ENCODE results near the gene IL1RL1.

IL1RL1 gene

DNA sequence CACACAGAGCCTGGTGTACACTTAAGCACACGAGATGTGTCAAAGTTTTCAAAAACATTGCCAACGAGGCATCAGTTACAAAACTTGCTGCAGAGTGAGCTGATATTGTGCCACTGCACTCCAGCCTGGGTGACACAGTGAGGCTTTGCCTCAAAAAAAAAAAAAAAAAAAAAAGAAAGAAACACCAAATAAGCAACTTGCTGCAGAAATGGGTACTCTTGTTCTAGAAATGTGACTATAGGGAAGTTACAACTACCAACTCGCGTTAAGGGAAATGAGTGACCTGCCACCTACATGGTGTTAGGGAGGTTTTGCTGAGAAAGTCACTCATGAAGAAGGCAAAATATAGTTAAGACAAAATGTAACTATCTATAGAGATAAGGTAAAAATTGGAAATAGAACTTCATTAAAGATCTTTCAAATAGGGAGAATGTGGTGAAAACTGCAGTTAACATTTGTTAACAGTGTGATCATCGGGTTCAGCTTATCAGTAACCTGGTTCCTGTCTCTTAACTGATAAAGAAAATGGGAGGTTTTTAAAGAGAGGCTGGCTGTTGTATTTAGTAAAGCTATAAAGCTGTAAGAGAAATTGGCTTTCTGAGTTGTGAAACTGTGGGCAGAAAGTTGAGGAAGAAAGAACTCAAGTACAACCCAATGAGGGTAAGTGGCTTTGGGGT is at the start of gene IL1RL1:
TSS of gene IL1RL1 (plus strand) at position 600 of the 677 bp plus-strand sequence. CDS start 26,702 bp downstream, outside the sequence.
- peak; percentile 66 for DNase-seq
- in situ Hi-C loops (cut with MboI; ENCODE audit: low pct_unique_long_range_greater_than_20kb, low sequenced_read_pairs) = no loop called here

DNA sequence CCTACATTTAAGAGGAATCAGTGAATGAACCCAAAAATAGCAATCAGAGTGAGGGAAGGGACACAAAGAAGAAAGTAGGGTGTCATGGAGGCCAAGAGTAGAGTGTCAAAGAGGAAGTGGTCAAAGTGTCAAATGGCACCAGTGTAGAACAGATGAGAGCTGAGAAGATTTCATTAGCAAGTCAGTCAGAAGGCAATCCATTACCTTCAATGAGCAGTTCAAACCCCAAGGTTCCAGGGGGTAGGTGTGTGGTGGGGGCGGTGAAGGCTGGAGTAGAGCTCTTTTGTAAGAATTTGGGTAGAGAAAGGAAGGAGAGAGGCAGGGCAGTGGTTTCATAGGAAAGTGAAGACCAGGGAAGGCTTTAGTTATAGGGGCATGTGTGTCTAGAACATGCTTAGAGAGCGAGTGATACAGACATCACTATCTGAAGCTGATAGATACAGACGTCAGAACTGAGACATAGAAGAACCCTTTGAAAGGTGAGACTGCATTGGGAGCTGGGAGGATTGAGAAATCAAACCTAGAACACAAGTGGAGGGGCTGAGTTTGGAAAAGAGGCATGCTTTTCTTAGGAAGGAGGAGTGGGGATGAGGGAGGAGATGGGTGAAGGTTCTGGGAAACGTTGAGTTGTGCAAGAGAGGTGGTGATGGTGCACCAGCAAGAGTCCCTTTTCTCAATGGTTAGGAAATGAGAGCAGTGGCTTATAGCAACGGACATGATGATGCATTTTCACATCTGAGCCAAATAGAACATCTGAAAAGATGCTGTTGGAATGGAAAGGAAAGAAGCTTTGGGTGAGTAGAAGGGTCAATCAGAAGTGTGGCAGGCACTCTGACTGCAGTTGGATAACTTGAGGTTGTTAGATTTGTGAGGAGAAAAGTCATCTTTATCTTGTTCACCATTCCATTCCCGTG is 48.9 kb upstream of the IL1RL1 start:
- peak; percentile 27 for DNase-seq
- in situ Hi-C loops (cut with MboI; ENCODE audit: low pct_unique_long_range_greater_than_20kb, low sequenced_read_pairs) = no loop called here

DNA sequence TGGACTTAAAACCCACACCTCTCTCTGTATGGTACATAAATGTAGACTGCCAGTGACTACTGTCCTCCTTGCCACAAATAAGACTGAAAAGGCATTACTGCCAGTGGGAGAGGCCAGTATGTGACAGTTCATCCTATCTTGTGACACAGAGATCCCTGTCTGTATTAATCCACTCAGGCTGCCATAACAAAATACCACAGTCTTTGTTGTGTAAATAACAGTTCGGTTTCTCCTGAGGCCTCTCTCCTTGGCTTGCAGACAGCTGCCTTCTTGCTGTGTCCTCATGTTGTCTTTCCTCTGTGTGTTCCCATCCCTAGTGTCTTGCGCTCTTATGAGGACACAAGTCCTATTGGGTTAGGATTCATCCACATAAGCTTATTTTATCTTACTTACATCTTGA is 46.4 kb upstream of the IL1RL1 start:
- DNase-seq = no peak
- in situ Hi-C loops (cut with MboI; ENCODE audit: low pct_unique_long_range_greater_than_20kb, low sequenced_read_pairs) = no loop called here

DNA sequence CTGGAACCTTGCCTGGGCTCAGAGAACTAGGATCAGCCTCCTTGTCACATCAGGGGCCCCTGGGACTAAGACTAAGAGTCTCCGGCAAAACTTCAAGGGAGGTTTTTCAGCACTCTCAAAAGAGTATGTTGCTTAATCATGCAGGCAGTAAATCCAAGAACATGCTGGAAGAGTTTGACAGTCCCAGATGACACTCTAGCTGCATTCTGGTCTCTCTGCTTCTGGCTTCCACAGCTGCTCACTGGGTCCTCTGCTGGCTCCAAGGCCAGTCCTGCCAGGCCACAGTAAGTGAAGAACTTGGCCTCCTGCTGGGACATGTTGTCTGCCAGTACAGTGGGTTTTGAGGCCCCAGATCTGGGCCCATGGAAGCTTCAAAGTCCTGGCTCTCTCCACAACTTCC is 45.2 kb upstream of the IL1RL1 start:
- in situ Hi-C loops (cut with MboI; ENCODE audit: low pct_unique_long_range_greater_than_20kb, low sequenced_read_pairs) = no loop called here
- no peak for DNase-seq

DNA sequence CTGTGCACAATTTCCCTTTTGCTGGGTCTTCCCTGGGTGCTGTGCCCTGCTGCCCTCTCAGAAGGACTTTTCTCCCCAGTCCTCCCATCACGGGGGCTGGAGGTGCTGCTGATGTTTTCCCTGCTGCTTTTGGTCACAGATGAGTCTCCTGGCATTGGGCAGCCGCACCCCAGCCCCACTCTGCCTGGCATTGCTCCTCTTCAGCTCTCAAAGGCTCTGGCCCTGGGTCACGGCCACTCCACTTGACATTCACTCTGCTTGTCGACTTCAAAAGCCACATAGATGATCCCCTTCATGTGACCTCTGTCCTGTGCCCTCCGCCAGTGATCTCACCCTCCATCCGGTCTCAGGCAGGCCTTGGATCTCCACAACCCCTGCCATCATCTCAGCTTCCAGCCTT is 43.6 kb upstream of the IL1RL1 start:
- DNase-seq = no peak
- in situ Hi-C loops (cut with MboI; ENCODE audit: low pct_unique_long_range_greater_than_20kb, low sequenced_read_pairs) = no loop called here

DNA sequence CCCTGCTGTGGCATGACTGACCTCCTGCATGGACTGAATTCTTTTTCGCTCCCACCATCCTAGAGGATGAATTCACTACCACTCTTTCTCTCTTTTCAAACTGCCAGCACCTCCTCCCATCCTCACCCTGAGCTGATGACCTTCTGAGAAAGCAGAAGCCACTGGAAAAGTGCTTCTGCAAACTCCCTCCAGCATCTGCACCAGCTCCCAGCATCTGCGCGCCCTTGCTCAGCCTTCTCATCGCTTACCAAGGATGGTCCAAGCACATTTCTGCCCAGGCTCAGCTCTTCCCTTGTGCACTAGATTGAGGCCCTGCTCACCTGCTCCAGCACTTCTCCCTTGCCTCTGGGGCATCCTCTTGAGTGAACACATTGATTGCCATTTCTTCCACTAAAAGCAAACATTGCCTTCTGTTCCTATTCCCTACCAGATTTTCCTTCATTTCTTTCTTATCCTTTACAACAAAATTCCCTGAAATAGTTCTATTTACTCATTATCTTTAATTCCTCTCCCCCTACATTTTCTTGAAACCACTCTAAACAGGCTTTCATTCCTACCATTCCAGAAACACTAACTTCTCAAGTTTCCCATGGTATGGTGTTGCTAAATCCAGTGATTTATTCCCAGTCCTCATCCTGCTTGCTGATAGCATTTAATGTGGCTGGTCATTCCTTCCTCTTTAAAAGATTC is 42.7 kb upstream of the IL1RL1 start:
- no peak for DNase-seq
- in situ Hi-C loops (cut with MboI; ENCODE audit: low pct_unique_long_range_greater_than_20kb, low sequenced_read_pairs) = no loop called here

DNA sequence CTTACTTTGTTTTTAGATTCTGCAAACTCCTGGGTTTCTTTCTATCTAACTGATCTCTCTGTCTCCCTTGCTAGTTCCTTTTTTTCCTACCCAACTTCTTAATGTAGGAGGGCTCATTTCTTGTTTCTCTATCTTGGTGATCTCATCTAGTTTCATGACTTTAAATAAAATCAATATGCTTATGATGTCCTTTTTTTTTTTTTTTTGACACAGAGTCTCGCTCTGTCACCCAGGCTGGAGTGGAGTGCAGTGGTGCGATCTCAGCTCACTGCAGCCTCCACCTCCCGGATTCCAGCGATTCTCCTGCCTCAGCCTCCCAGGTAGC is 42.2 kb upstream of the IL1RL1 start:
- in situ Hi-C loops (cut with MboI; ENCODE audit: low pct_unique_long_range_greater_than_20kb, low sequenced_read_pairs) = no loop called here
- DNase-seq = no peak

DNA sequence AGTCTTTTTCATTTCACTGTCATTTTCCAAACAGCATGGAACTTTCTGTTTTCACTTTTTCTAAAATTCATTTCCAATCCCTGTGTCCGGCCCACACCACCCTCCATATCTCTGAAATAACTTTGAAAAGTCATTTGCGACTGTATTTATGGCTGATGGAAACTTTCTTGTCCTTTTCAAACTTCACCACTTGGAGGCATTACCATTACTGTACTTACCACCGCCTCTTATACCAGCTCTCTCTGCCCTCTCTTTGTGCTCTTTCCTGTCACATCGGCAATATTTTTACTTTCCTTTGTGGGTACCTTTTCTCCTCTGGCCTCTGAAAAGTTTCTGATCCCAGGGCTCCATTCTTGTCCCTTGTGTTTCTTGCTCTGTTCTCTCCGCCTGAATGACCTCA is 39.5 kb upstream of the IL1RL1 start:
- DNase-seq = no peak
- in situ Hi-C loops (cut with MboI; ENCODE audit: low pct_unique_long_range_greater_than_20kb, low sequenced_read_pairs) = no loop called here

DNA sequence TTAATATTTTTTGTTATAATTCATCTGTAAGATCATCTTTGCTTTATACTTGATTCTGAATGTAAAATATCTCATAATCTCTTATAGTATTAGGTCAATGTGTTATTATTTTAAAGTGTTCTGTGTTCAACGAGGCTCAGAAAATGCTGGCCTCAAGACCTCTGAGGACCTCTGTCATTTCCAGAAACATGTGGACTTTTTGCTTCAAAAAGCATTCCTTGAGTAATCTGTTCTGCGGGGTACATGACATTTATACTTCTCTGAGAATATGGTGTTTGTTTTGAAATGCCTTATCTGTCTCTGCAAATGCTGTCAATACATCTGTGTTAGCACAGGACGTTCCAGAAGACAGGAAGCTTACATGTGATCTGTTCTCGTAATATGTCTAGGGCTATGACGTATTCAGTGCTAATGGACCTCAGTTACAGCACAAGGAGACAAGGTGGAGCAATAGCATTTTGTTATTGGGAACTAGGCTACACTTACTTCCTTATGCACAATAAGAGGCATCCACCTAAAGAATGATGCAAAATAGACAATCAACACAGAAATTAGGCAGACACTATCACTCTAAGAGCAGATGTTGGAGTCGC is 37.6 kb upstream of the IL1RL1 start:
- in situ Hi-C loops (cut with MboI; ENCODE audit: low pct_unique_long_range_greater_than_20kb, low sequenced_read_pairs) = no loop called here
- no peak for DNase-seq

DNA sequence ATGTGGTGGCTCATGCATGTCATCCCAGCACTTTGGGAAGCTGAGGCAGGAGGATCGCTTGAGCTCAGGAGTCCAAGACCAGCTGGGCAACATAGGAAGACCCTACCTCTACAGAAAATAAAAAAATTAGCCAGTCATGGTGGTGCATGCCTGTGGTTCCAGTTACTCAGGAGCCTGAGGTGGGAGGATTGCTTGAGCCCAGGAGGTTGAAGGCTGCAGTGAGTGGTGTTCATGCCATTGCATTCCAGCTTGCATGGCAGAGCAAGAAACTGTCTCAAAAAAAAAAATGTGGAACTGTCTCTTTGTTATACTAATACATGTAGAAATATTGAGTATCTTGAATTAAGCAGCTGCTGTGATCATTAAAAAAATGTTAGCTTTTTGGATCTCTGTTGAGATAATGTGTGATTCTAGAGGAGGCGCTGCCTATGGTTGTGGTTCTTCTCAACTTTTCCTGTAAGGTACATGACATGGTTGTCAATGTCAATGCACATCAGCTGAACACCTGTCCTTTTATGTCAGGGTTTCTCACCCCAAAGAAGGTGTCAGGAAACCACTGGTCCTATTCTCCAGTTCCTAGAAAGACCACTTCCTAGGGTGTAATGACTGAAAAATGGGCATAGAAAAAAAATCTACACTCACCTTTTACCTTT is 34.7 kb upstream of the IL1RL1 start:
- DNase-seq = no peak
- in situ Hi-C loops (cut with MboI; ENCODE audit: low pct_unique_long_range_greater_than_20kb, low sequenced_read_pairs) = no loop called here

DNA sequence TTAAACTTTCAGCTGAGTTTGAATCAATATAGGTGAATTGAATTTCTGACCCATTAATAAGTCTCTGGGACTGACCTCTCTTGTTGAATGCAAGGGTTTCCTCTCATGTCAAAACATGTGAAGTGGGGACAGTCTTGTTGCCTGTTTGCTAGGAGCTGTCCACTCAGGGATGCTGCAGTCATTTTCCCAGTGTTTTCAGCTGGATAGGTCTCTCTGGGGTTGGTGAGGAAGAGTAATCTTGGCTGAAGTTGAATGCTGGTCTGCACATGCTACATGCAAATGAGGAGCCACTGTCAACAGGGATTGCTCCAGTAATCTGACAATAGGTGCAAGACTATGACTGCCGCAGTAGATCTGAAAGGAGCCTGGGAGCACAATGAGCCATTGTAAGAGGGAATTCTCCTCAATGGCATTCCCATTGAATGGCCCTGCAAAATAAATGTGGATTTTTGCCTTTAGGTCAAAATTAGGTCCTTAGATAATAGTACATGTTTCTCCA is 34.1 kb upstream of the IL1RL1 start:
- in situ Hi-C loops (cut with MboI; ENCODE audit: low pct_unique_long_range_greater_than_20kb, low sequenced_read_pairs) = no loop called here
- DNase-seq = no peak

DNA sequence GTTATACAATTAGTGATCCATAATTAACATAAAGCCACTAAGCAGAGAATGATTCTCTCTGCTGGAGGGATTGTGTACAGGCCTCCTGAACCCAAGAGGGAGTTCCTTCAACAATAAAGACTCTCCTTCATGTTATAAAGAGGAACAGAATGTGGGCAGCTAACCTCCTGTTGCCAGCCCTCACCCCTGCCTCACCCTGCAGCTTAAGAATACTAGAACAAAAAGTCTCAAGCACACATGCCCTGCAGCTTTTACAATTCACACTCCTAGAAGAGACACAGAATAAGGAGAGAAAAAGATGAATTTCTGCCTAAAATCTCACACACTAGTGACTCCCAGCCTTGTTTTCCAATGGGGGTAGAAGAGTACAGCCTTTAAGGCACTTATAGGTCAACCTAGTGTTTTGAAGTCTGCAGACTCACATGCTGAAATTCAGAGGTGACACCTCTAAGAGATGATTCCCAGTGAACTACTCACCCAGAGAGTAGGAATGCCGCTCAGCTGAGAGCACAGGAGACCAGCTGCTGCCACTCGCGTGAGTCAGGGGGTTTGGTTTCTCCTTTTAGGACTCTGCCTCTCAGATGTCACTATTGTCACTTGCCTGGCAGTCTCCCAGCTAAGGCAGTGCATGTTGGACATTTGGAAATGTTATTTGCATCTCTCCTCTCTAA is 32.5 kb upstream of the IL1RL1 start:
- in situ Hi-C loops (cut with MboI; ENCODE audit: low pct_unique_long_range_greater_than_20kb, low sequenced_read_pairs) = no loop called here
- peak; percentile 35 for DNase-seq

DNA sequence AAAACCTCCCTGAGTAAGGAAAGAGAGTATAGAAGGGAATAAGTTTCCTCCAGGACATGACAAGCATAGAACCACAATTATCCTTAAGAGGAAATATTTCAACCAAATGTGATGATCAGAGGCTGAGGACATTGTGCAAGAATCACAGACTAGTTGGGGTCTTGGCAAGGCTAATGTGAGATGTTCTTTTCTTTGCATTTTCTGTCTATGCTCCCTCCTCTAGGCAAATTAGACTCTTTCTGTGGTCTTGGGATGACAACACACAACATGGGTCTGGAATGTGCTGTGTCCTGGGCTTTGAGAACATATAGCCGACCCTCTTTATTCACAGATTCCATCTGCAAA is 32.0 kb upstream of the IL1RL1 start:
- no peak for DNase-seq
- in situ Hi-C loops (cut with MboI; ENCODE audit: low pct_unique_long_range_greater_than_20kb, low sequenced_read_pairs) = no loop called here

DNA sequence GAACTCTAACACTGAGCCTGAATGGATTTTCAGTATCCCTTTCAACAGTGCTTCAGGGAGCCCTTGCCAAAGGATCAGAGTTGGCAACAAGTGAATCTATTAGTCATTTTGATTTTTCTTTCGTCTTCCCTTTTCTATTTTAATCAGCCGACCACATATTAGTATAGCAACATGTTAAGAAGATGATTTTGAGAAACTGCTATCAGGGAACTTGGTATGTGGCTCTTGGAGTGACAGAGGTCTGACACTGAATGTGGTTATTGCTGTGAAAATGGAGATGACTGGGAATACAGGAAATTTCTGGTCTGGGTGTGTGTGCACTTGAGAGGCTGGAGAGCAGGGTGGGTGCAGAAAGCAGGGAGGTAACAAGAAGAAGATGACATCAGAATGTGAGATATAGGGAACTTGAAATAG is 28.7 kb upstream of the IL1RL1 start:
- peak; percentile 36 for DNase-seq
- in situ Hi-C loops (cut with MboI; ENCODE audit: low pct_unique_long_range_greater_than_20kb, low sequenced_read_pairs) = no loop called here

DNA sequence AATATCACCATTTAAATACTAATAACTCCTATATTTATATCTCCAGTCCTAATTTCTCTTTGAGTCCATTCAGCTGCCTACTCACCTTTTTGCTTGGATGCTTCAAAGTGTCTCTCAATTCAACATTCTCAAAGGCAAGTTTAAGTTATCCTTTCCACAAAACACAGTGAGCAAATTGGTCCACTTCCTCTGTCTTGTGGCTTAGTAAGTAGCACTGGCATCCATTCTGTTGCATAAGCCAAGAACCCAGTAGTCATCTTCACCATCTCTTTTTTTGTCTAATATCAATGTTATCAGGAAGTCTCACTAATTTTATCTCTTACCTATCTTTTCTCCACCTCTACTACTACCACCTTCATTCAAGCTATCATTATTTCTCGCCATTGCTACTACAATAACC is 27.4 kb upstream of the IL1RL1 start:
- in situ Hi-C loops (cut with MboI; ENCODE audit: low pct_unique_long_range_greater_than_20kb, low sequenced_read_pairs) = no loop called here

DNA sequence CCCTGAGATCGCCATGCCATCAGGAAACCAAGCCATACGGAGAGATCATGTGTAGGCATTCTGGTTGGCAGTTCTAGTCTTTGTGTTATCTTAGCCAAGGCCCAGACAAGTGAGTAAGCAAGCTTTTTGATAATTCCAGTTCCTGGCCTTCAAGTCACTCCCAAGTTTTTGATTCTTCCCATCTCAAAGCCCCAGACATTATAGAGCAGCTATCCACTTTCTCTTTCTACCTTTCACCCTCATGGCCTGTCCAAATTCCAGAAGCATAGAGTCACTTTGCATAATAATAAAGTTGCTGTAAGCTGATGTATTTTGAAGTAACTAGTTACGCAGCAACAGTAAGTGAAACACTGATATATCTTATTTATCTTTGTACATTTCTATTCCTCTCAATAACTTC is 26.8 kb upstream of the IL1RL1 start:
- in situ Hi-C loops (cut with MboI; ENCODE audit: low pct_unique_long_range_greater_than_20kb, low sequenced_read_pairs) = no loop called here
- DNase-seq = no peak

More for the DNA sequence above, 27.4 kb upstream of the IL1RL1 start:
- no peak for DNase-seq

DNA sequence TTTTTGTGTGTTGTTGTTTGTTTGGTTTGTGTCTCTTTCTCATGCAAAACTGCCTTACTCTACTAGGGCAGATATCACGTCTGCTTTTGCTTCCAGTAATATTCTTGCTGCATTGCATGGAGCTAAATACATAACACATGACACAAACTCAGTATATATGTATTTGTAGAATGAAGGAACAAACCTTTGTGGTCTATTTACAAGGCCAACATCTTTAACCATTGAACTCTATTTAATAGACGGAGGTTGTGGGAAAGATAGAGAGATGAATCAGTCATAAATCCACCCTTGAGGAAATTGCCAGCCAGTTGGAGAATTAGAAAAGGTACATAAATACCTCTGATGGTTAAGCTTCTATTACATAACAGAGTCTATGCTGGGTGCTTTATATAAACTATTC is 26.0 kb upstream of the IL1RL1 start:
- in situ Hi-C loops (cut with MboI; ENCODE audit: low pct_unique_long_range_greater_than_20kb, low sequenced_read_pairs) = no loop called here
- DNase-seq = no peak

DNA sequence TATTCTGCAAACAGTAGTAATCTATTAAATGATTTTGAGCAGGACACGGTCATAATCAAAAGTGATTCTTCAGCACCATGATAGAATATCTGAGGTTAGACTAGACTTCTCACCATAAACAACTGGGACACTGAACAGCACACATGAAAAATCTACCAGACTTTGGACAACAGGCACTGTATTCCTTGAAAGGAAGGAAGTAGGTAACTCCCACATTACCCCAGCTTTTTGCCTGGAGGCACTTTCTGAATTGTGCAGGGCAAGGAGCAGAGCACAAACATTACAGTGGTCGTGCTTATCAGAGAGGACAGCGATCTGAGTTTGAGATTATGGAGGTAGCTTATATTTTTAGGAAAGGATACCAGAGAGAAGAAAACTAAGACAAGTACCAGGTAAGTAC is 25.3 kb upstream of the IL1RL1 start:
- in situ Hi-C loops (cut with MboI; ENCODE audit: low pct_unique_long_range_greater_than_20kb, low sequenced_read_pairs) = no loop called here
- DNase-seq = peak; percentile 62

DNA sequence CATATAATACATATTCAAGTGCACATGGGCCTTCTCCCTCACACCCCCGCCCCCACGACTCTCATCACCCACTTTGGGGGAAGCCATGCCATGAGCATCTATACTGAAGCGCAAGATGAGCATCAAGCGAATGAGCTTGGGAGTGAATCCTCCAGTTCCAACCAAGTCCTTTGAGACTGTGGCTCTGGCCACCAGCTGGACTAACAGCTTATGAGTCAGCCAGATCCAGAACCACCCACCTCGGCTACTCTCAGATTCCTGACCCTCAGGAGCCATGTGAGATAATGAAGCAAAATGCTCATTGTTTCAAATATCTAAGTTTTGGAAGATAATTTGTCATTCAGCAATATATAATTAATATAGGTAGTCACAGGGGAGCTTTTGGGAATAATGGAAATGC is 22.2 kb upstream of the IL1RL1 start:
- DNase-seq = no peak
- in situ Hi-C loops (cut with MboI; ENCODE audit: low pct_unique_long_range_greater_than_20kb, low sequenced_read_pairs) = no loop called here
